ENCODE results near the gene DNAJC22.

GRCh38 chr12:49325606-49326005, 21.1 kb upstream of the DNAJC22 start:
- TF ChIP-seq, protein P1, sequence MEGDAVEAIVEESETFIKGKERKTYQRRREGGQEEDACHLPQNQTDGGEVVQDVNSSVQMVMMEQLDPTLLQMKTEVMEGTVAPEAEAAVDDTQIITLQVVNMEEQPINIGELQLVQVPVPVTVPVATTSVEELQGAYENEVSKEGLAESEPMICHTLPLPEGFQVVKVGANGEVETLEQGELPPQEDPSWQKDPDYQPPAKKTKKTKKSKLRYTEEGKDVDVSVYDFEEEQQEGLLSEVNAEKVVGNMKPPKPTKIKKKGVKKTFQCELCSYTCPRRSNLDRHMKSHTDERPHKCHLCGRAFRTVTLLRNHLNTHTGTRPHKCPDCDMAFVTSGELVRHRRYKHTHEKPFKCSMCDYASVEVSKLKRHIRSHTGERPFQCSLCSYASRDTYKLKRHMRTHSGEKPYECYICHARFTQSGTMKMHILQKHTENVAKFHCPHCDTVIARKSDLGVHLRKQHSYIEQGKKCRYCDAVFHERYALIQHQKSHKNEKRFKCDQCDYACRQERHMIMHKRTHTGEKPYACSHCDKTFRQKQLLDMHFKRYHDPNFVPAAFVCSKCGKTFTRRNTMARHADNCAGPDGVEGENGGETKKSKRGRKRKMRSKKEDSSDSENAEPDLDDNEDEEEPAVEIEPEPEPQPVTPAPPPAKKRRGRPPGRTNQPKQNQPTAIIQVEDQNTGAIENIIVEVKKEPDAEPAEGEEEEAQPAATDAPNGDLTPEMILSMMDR (IDR thresholded peaks at IDR 0.05), result no peak
- no peak for TF ChIP-seq EZH2 (IDR thresholded peaks at IDR 0.05; ENCODE audit: borderline replicate concordance, insufficient read depth, low read depth, low read length, poor library complexity, severe bottlenecking)

Measured in B cell (primary cell).